GM12878 (cell line): ENCODE measurements around the gene COTL1. TPM values are rescaled to one million over a fixed set of nuclear protein-coding genes. Genes with fewer than 3 reads are reported as not detected.
A peak's percentile ranks its signal among the peaks of the same experiment; 100 is the strongest.

Source experiments
- ATAC-seq: fragments of 200-7000 bp; cut with Tn5 transposase; 3 replicates; pipeline ENCODE4 v1.9.1; 2020; ENCODE audit warnings: mild to moderate bottlenecking, moderate library complexity
- BruUV-seq: library from RNA; stranded (reverse); fragments of 400-500 nt; replicated peaks from 2 replicates; lab custom pipeline; 2021; lab: Mats Ljungman, UMichigan
- CTCF ChIA-PET: fragments of 300-600 bp; sonication (Branson Sonifier 250); formaldehyde crosslinking; extraction: SDS; loops from one replicate; lab custom pipeline; 2021; ENCODE audit warnings: inconsistent platforms; lab: Yijun Ruan, JAX
- POLR2A ChIA-PET: fragments of 350-600 bp; formaldehyde crosslinking; extraction: SDS; loops from one replicate; lab custom pipeline; 2021; ENCODE audit warnings: inconsistent platforms; lab: Charles Lee
- RAD21 ChIA-PET: fragments of 300-600 bp; sonication (Branson Sonifier 250); formaldehyde crosslinking; loops from one replicate; lab custom pipeline; 2023; ENCODE audit warnings: antibody characterized with exemption; ENCODE audit not compliant: unreplicated experiment; lab: Charles Lee
- SMC1A ChIA-PET: fragments of 300-600 bp; sonication (Branson Sonifier 250); formaldehyde crosslinking; loops from one replicate; lab custom pipeline; 2023; ENCODE audit not compliant: unreplicated experiment, uncharacterized antibody; lab: Charles Lee
- DNase-seq: peaks from one replicate; pipeline ENCODE4 v3.0.0-alpha.2; 2011; ENCODE audit warnings: low read depth, low spot score
- FAIRE-seq: peaks from 3 replicates; lab custom pipeline; 2011; peaks lifted over from hg19 to GRCh38; lab: Jason Lieb, UNC
- H2AFZ ChIP-seq: 2 replicates; pipeline ENCODE4 v1.6.0; 2011; ENCODE audit warnings: low read depth, low read length, control low read depth; ENCODE audit not compliant: control insufficient read depth
- H3K27ac ChIP-seq: 2 replicates; pipeline ENCODE4 v1.5.1; 2011; ENCODE audit warnings: control low read depth; ENCODE audit not compliant: control insufficient read depth, insufficient read depth
- H3K27me3 ChIP-seq, 2 experiments: replicated peaks in 1 of 2; 2 replicates each; pipeline versions ENCODE4 v1.6.0 to v1.6.1; 2011; ENCODE audit warnings: low read length in 1 of 2; ENCODE audit not compliant: control insufficient read depth in 2 of 2, insufficient read depth in 2 of 2
- H3K36me3 ChIP-seq, 2 experiments: 2 replicates each; pipeline ENCODE4 v1.5.1; 2011; ENCODE audit warnings: low read length in 1 of 2; ENCODE audit not compliant: control insufficient read depth in 2 of 2, insufficient read depth in 2 of 2
- H3K4me1 ChIP-seq: 2 replicates; pipeline ENCODE4 v1.6.1; 2011; ENCODE audit warnings: mild to moderate bottlenecking, low read length, moderate library complexity, mixed read lengths; ENCODE audit not compliant: control insufficient read depth, insufficient read depth
- H3K4me2 ChIP-seq: 2 replicates; pipeline ENCODE4 v1.6.0; 2011; ENCODE audit warnings: control low read depth; ENCODE audit not compliant: control insufficient read depth, insufficient read depth
- H3K4me3 ChIP-seq: fragments of 200-600 bp; sonication (generic); 2 replicates; pipeline ENCODE4 v1.5.1; 2016
- H3K79me2 ChIP-seq: 2 replicates; pipeline ENCODE4 v1.6.0; 2011; ENCODE audit warnings: low read length; ENCODE audit not compliant: control insufficient read depth, insufficient read depth
- H3K9ac ChIP-seq: 2 replicates; pipeline ENCODE4 v1.8.0; 2011; ENCODE audit warnings: low read length, control low read depth, mixed read lengths; ENCODE audit not compliant: control insufficient read depth, insufficient read depth
- H3K9me3 ChIP-seq: replicated peaks from 3 replicates; pipeline ENCODE4 v1.5.1; 2011; ENCODE audit warnings: mild to moderate bottlenecking, low read length; ENCODE audit not compliant: control insufficient read depth, insufficient read depth
- H4K20me1 ChIP-seq: 2 replicates; pipeline ENCODE4 v1.6.0; 2011; ENCODE audit not compliant: control insufficient read depth, insufficient read depth
- BCLAF1 ChIP-seq: fragments of 450-650 bp; IDR thresholded peaks from 2 replicates; pipeline ENCODE4 v1.6.1; 2017; ENCODE audit warnings: antibody characterized with exemption, mild to moderate bottlenecking, moderate library complexity
- IRF3 ChIP-seq: fragments of 450-650 bp; IDR thresholded peaks from 2 replicates; pipeline ENCODE4 v1.6.1; 2014; ENCODE audit warnings: mild to moderate bottlenecking
- PBX3 ChIP-seq: IDR thresholded peaks from 2 replicates; pipeline ENCODE4 v1.6.1; 2011; ENCODE audit warnings: mild to moderate bottlenecking, low read depth, low read length, moderate library complexity; ENCODE audit not compliant: insufficient replicate concordance
- SMAD5 ChIP-seq: IDR thresholded peaks from 2 replicates; pipeline ENCODE4 v1.6.1; 2016; ENCODE audit warnings: antibody characterized with exemption, low read depth
- TCF3 ChIP-seq: IDR thresholded peaks from 2 replicates; pipeline ENCODE4 v1.6.1; 2012; ENCODE audit warnings: low read depth, mild to moderate bottlenecking, low read length, borderline replicate concordance; ENCODE audit not compliant: insufficient read depth
- ZBTB40 ChIP-seq: fragments of 450-650 bp; IDR thresholded peaks from 2 replicates; pipeline ENCODE4 v1.6.1; 2016; ENCODE audit warnings: mild to moderate bottlenecking, moderate library complexity, borderline replicate concordance
- ZNF384 ChIP-seq: IDR thresholded peaks from 2 replicates; pipeline ENCODE4 v1.6.1; 2012; ENCODE audit warnings: low read depth, mild to moderate bottlenecking, low read length, improper control_type of control experiment, borderline replicate concordance
- WGBS: methylation state at CpG from one replicate; pipeline ENCODE4 v1.1.6; 2016; ENCODE audit warnings: low lambda C conversion rate; ENCODE audit not compliant: insufficient replicate concordance, insufficient coverage; ENCODE audit errors: missing lambda C conversion rate; 5-methylcytosine and 5-hydroxymethylcytosine counted together
- in situ Hi-C: fragments of 300-500 bp; cut with MboI; formaldehyde crosslinking; loops from 9 replicates; pipeline ENCODE4 v1.14.3; 2018; ENCODE audit warnings: mixed read lengths
- intact Hi-C: fragments of 100-400 bp; cut with micrococcal nuclease; formaldehyde crosslinking; loops from one replicate; pipeline ENCODE4 v1.14.2; 2022; ENCODE audit not compliant: unreplicated experiment
- polyA plus RNA-seq, 11 experiments: library from polyadenylated mRNA; depleted of rRNA in 4 of 11; unstranded in 6 of 11; stranded (reverse) in 5 of 11; fragments of >200 nt; fragmentation: Nextera tagmentation in 4 of 11; fragmentation: Illumina TruSeq in 1 of 11; extraction: Ambion mirVana in 4 of 11; extraction: Trizol in 1 of 11; gene quantifications; 1 replicate in 1 of 11; 2 replicates in 10 of 11; pipeline versions ENCODE4 v1.2.1 to v1.2.3, GENCODE V29; 2011 to 2016; ENCODE audit warnings: inconsistent platforms in 2 of 11, missing spikeins in 2 of 11, low read depth in 1 of 11
- total RNA-seq, 4 experiments: library from RNA; depleted of rRNA in 3 of 4; stranded (reverse); fragments of >200 nt in 3 of 4; fragmentation: Illumina TruSeq in 1 of 4; extraction: Trizol in 1 of 4; gene quantifications; 2 replicates each; pipeline versions ENCODE4 v1.2.1 to v1.2.3, GENCODE V29; 2013 to 2021

The COTL1 gene
- total and polyA plus RNA-seq, 10 of the 15 experiments (the other 5 are each of a cell fraction or from before 2014, with no cell fraction given) = 140 to 894 (median 330) TPM

GRCh38 chr16:84585467-84585866 lies 32.4 kb downstream of the COTL1 start:
- no peak for DNase-seq
- no peak; the same call in 2 of the 3 replicates for ATAC-seq
- in situ Hi-C loops (no loop called here), intact Hi-C loops (no loop called here)
- no peak for FAIRE-seq
- H4K20me1 ChIP-seq = no peaks in the 10 kb centered on the region
- BruUV-seq = no TSS peak
- peak overlapping the region; percentile 24; the same call in 1 of the 2 replicates for H3K27ac ChIP-seq
- SMC1A ChIA-PET = interaction anchor here (0.9 to 4.6 kb wide), 15 partner anchors 9 to 161 kb away, joined by 3 to 20 read pairs (median 4); no protein-coding TSS in a partner anchor
- peaks cover 34 to 41% of the 10 kb centered on the region in 2 experiments for H3K36me3 ChIP-seq
- peak overlapping the region; percentile 45; the same call in 1 of the 2 replicates for H3K4me3 ChIP-seq
- H3K9me3 ChIP-seq = no peaks in the 10 kb centered on the region
- RAD21 ChIA-PET = interaction anchor here (1.0 to 2.5 kb wide), 7 partner anchors 9 to 79 kb away, joined by 3 to 8 read pairs (median 4); no protein-coding TSS in a partner anchor
- H2AFZ ChIP-seq = no peak overlapping the region
- POLR2A ChIA-PET = interaction anchor here (0.7 to 1.5 kb wide), 4 partner anchors 9 to 541 kb away, joined by 3 to 7 read pairs (median 5); partner anchors contain the start of gene COTL1
- H3K27me3 ChIP-seq = no peaks in the 10 kb centered on the region
- WGBS = 88% methylated on average over 6 of the region's 6 CpGs
- TF ChIP-seq ZBTB40 (no peak), BCLAF1 (no peak), PBX3 (no peak), IRF3 (no peak), TCF3 (no peak), ZNF384 (no peak), SMAD5 (no peak)
- H3K4me2 ChIP-seq = peak overlapping the region; percentile 33
- no peak overlapping the region for H3K9ac ChIP-seq
- CTCF ChIA-PET = interaction anchor here (0.9 to 2.9 kb wide), 7 partner anchors 12 to 153 kb away, joined by 3 to 17 read pairs (median 3); no protein-coding TSS in a partner anchor
- H3K4me1 ChIP-seq = peaks cover 19% of the 10 kb centered on the region
- H3K79me2 ChIP-seq = peaks cover 64% of the 10 kb centered on the region
